Measurements from ENCODE around the gene PLA2R1. TPM values are rescaled to one million over a fixed set of nuclear protein-coding genes. Genes with fewer than 3 reads are reported as not detected.
A peak's percentile ranks its signal among the peaks of the same experiment; 100 is the strongest.

Gene PLA2R1
- total RNA-seq, 6 donors from 2014 or later: 3.0 to 11.0 (median 5.9) TPM

GRCh38 chr2:159936471-159936870, 125.9 kb downstream of the PLA2R1 start:
- H3K36me3 ChIP-seq: no peaks in the 10 kb centered on the region
- H3K4me3 ChIP-seq: no peak overlapping the region
- DNase-seq (no peak), ATAC-seq (ENCODE audit: low FRiP score in 2 of 2) (no peak)
- no peaks in the 10 kb centered on the region for H3K9me3 ChIP-seq
- no peaks in the 10 kb centered on the region for H3K27me3 ChIP-seq
- no peak overlapping the region for H3K27ac ChIP-seq
- TF ChIP-seq EP300 (IDR thresholded peaks at IDR 0.05) (no peak), POLR2AphosphoS5 (IDR thresholded peaks at IDR 0.05) (no peak), POLR2A (IDR thresholded peaks at IDR 0.05) (no peak)
- TF ChIP-seq, protein P1, sequence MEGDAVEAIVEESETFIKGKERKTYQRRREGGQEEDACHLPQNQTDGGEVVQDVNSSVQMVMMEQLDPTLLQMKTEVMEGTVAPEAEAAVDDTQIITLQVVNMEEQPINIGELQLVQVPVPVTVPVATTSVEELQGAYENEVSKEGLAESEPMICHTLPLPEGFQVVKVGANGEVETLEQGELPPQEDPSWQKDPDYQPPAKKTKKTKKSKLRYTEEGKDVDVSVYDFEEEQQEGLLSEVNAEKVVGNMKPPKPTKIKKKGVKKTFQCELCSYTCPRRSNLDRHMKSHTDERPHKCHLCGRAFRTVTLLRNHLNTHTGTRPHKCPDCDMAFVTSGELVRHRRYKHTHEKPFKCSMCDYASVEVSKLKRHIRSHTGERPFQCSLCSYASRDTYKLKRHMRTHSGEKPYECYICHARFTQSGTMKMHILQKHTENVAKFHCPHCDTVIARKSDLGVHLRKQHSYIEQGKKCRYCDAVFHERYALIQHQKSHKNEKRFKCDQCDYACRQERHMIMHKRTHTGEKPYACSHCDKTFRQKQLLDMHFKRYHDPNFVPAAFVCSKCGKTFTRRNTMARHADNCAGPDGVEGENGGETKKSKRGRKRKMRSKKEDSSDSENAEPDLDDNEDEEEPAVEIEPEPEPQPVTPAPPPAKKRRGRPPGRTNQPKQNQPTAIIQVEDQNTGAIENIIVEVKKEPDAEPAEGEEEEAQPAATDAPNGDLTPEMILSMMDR (IDR thresholded peaks at IDR 0.05): no peak
- peaks cover 0 to 9% (median 6%) of the 10 kb centered on the region in 4 donors for H3K4me1 ChIP-seq
- WGBS, 2 donors: 80 to 85% methylated on average over 4 of the region's 4 CpGs

GRCh38 chr2:159933727-159934049, 128.7 kb downstream of the PLA2R1 start:
- DNase-seq (peak in 1 of 2 donors; percentile 27), ATAC-seq (ENCODE audit: low FRiP score in 2 of 2) (peak in 1 of 2 donors; percentile 56)
- 29 to 43% methylated on average over 2 of the region's 2 CpGs for WGBS, 2 donors
- H3K36me3 ChIP-seq: no peaks in the 10 kb centered on the region
- no peak overlapping the region for H3K27ac ChIP-seq
- H3K9me3 ChIP-seq: no peaks in the 10 kb centered on the region
- peaks cover 0 to 9% (median 6%) of the 10 kb centered on the region in 4 donors for H3K4me1 ChIP-seq
- no peak for TF ChIP-seq EP300 (IDR thresholded peaks at IDR 0.05)
- TF ChIP-seq POLR2A (IDR thresholded peaks at IDR 0.05): no peak
- no peak for TF ChIP-seq POLR2AphosphoS5 (IDR thresholded peaks at IDR 0.05)
- TF ChIP-seq, protein P1 (IDR thresholded peaks at IDR 0.05): no peak
- no peaks in the 10 kb centered on the region for H3K27me3 ChIP-seq
- H3K4me3 ChIP-seq: no peak overlapping the region

- no peak overlapping the region for H3K27ac ChIP-seq
- WGBS, 2 donors: 64 to 79% methylated on average over 2 of the region's 2 CpGs
Observed at GRCh38 chr2:159933040-159933726, 129.2 kb downstream of the PLA2R1 start.

DNA sequence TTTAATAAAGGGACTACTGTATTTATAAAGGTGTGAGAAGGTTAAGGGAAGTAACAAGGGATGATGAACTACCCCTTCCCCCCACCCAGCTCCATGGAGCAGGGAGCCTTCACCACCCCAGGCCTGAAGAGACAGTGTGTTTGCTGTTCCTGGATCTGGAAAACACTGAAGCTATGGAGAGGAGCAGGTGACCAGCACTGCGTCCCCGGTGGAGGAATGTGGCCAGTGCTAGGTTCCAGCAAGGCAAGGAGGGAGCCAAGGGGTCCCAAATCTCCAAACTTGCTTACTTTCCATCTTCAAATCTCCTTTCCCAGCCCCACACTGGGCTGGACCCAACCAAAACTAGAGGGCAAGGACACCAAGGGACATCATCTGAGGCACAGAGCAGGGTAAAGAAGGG, 135.7 kb downstream of the PLA2R1 start:
- ATAC-seq (ENCODE audit: low FRiP score in 2 of 2) (no peak), DNase-seq (no peak)
- Histone ChIP-seq H3K36me3 (no peaks in the 10 kb centered on the region), H3K4me3 (no peak overlapping the region), H3K27ac (no peak overlapping the region), H3K9me3 (no peaks in the 10 kb centered on the region), H3K27me3 (no peaks in the 10 kb centered on the region), H3K4me1 (peaks cover 0 to 3% (median under 1%) of the 10 kb centered on the region in 4 donors)
- TF ChIP-seq EP300 (IDR thresholded peaks at IDR 0.05): no peak
- no peak for TF ChIP-seq POLR2A (IDR thresholded peaks at IDR 0.05)
- TF ChIP-seq, protein P1 (IDR thresholded peaks at IDR 0.05): no peak
- TF ChIP-seq POLR2AphosphoS5 (IDR thresholded peaks at IDR 0.05): no peak
- 71 to 83% methylated on average over 2 of the region's 2 CpGs for WGBS, 2 donors

More at GRCh38 chr2:159933040-159933726, 129.2 kb downstream of the PLA2R1 start:
- Histone ChIP-seq H3K4me1 (peaks cover 0 to 9% (median 6%) of the 10 kb centered on the region in 4 donors), H3K4me3 (no peak overlapping the region), H3K9me3 (no peaks in the 10 kb centered on the region), H3K36me3 (no peaks in the 10 kb centered on the region), H3K27me3 (no peaks in the 10 kb centered on the region)
- no peak for DNase-seq
- no peak for TF ChIP-seq POLR2AphosphoS5 (IDR thresholded peaks at IDR 0.05)
- no peak for TF ChIP-seq POLR2A (IDR thresholded peaks at IDR 0.05)
- TF ChIP-seq, protein P1 (IDR thresholded peaks at IDR 0.05): no peak
- TF ChIP-seq EP300 (IDR thresholded peaks at IDR 0.05): no peak
- no peak for ATAC-seq (ENCODE audit: low FRiP score in 2 of 2)

GRCh38 chr2:159925975-159926374, 136.4 kb downstream of the PLA2R1 start:
- DNase-seq (no peak), ATAC-seq (ENCODE audit: low FRiP score in 2 of 2) (no peak)
- Histone ChIP-seq H3K4me1 (peaks cover 0 to 5% (median 3%) of the 10 kb centered on the region in 4 donors), H3K4me3 (no peak overlapping the region), H3K9me3 (no peaks in the 10 kb centered on the region), H3K27ac (no peak overlapping the region), H3K27me3 (no peaks in the 10 kb centered on the region), H3K36me3 (no peaks in the 10 kb centered on the region)
- TF ChIP-seq EP300 (IDR thresholded peaks at IDR 0.05) (no peak), POLR2A (IDR thresholded peaks at IDR 0.05) (no peak), POLR2AphosphoS5 (IDR thresholded peaks at IDR 0.05) (no peak)
- TF ChIP-seq, protein P1 (IDR thresholded peaks at IDR 0.05): no peak
- 78 to 81% methylated on average over 3 of the region's 3 CpGs for WGBS, 2 donors
